Heart right ventricle (tissue), 16 donors: ENCODE measurements around the gene NIFK. TPM values are rescaled to one million over a fixed set of nuclear protein-coding genes. Genes with fewer than 3 reads are reported as not detected.

ENCODE experiments used
- ATAC-seq, 8 donors: fragments of 200-7000 bp; cut with Tn5 transposase; one replicate each; pipeline ENCODE4 v1.9.1; 2020; ENCODE audit warnings: mild to moderate bottlenecking in 8 of 8, moderate library complexity in 8 of 8, moderate number of reproducible peaks in 1 of 8
- DNase-seq, 2 donors: peaks; one replicate each; pipeline ENCODE4 v3.0.0-alpha.2; 2020
- H3K27ac ChIP-seq, 10 donors: fragments of 200-600 bp; sonication (generic) in 2 of 10; one replicate each; pipeline versions ENCODE4 v1.5.0 to v1.8.0; 2020 to 2022; ENCODE audit warnings: mild to moderate bottlenecking in 3 of 10
- H3K27me3 ChIP-seq, 7 donors: fragments of 200-600 bp; one replicate each; pipeline ENCODE4 v1.8.0; 2021 to 2022; ENCODE audit warnings: mild to moderate bottlenecking in 2 of 7
- H3K36me3 ChIP-seq, 9 donors: fragments of 200-600 bp; sonication (generic) in 1 of 9; one replicate each; pipeline versions ENCODE4 v1.5.0 to v1.8.0; 2020 to 2022; ENCODE audit warnings: mild to moderate bottlenecking in 2 of 9
- H3K4me1 ChIP-seq, 9 donors: fragments of 200-600 bp; sonication (generic) in 1 of 9; one replicate each; pipeline versions ENCODE4 v1.5.0 to v1.8.0; 2020 to 2022; ENCODE audit warnings: mild to moderate bottlenecking in 4 of 9
- H3K4me3 ChIP-seq, 10 donors: fragments of 200-600 bp; sonication (generic) in 2 of 10; one replicate each; pipeline versions ENCODE4 v1.5.0 to v1.8.0; 2020 to 2022; ENCODE audit warnings: mild to moderate bottlenecking in 7 of 10, moderate library complexity in 2 of 10
- H3K9me3 ChIP-seq, 11 donors: fragments of 200-600 bp in 10 of 11; sonication (generic) in 2 of 11; one replicate each; pipeline versions ENCODE4 v1.5.0 to v1.8.0; 2013 to 2022; ENCODE audit warnings: mild to moderate bottlenecking in 2 of 11, control low read depth in 1 of 11, moderate library complexity in 1 of 11
- WGBS, 2 donors: extraction: QIAGEN DNeasy Blood & Tissue Kit; methylation state at CpG; one replicate each; pipeline ENCODE4 v1.1.7; 2013; ENCODE audit warnings: inconsistent platforms in 1 of 2; 5-methylcytosine and 5-hydroxymethylcytosine counted together
- intact Hi-C, 10 donors: fragments of 100-400 bp; cut with DNase I; formaldehyde crosslinking; loops; one replicate each; pipeline versions ENCODE4 v1.11.1 to v1.14.2; 2022
- polyA plus RNA-seq, 2 donors: library from polyadenylated mRNA; stranded (reverse); fragments of 200-250 nt; gene quantifications; one replicate each; pipeline ENCODE4 v1.2.3, GENCODE V29; 2013
- total RNA-seq, 10 donors: library from RNA; stranded (reverse); fragmentation: NEBNext Ultra II Directional in 3 of 10; extraction: Animal tissue kit (Norgen Biotek cat#: 25700) in 3 of 10; gene quantifications; one replicate each; pipeline versions ENCODE4 v1.2.1 to v1.2.4, GENCODE V29; 2021 to 2023
- TF ChIP-seq, protein P1 (sequence below), 9 donors: fragments of 200-600 bp; sonication (generic) in 2 of 9; IDR thresholded peaks; one replicate each; pipeline versions ENCODE4 v1.5.0 to v1.8.0; 2021 to 2022; ENCODE audit warnings: antibody characterized with exemption in 9 of 9, mild to moderate bottlenecking in 5 of 9, moderate library complexity in 1 of 9
- donor health status: Arrhythmogenic right ventricular cardiomyopathy.
- donor health status: ischemic (EF 13 %, LVEDD 7.1; RV severe dilation, severe dysfunction).
- donor health status: healthy with polysubstance abuse.
- donor health status: DM: no; HTN: yes; CAD: no.
- donor health status: DM: no; HTN: no; CAD: no.
- donor health status: ischemic (EF 25% LVEDD 6.9; RV normal size, moderate dysfunction).
- donor health status: ischemic (EF 25% LVEDD 5.7; RV mildly dilated, moderate dysfunction).
- donor health status: healthy.
- donor health status: DM: yes; HTN: yes; CAD: no.
- donor health status: Ischemic cardiomyopathy.
- donor health status: ischemic (EF 35%, LVEDD 5.7; RV mildly dilated, moderate dysfunction).
- donor health status: nonischemic (EF 11% LVEDD 7.7; RV severe dilation, severe dysfunction).
- donor health status: DM: yes; HTN: yes; CAD: no.
- donor health status: PGD.
- donor health status: ischemic (EF 29% LVEDD 5.4; RV normal size, mild dysfunction).
- donor health status: nonischemic (EF 23%, LVEDD 6.1; RV moderate dilation, normal function).

Gene NIFK
- total and polyA plus RNA-seq, 12 donors, result 20.8 to 37.6 (median 26.6) TPM

DNA sequence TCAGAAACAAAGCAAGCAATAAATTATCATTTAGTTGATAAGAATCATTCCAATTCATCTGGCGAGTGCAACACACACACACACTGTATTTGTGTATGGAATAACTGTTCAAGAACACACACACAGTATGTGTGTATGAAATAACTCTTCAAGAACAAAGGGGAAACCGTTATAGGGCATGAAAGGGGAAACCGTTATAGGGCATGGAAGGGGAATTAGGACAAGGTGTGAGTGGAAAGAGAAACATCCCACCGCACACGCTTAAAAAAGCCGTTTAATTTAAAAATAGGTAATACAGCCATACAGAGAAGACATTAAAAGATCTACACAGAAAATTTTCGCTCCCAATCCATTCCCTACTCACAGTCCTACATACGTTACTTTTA, 18.2 kb upstream of the NIFK start:
- intact Hi-C loops, result loop anchor here in 1 of 10 donors (2.0 kb wide), 1 partner anchor 18 kb away; the partner anchor contains the start of gene NIFK
- H3K4me3 ChIP-seq, result peak overlapping the region; percentile 30 to 95 (median 90)
- DNase-seq, result no peak
- peaks cover 5 to 32% (median 28%) of the 10 kb centered on the region in 9 donors for H3K4me1 ChIP-seq
- H3K27ac ChIP-seq, result peak overlapping the region in 9 of 10 donors; percentile 10 to 84 (median 75)
- TF ChIP-seq, protein P1, sequence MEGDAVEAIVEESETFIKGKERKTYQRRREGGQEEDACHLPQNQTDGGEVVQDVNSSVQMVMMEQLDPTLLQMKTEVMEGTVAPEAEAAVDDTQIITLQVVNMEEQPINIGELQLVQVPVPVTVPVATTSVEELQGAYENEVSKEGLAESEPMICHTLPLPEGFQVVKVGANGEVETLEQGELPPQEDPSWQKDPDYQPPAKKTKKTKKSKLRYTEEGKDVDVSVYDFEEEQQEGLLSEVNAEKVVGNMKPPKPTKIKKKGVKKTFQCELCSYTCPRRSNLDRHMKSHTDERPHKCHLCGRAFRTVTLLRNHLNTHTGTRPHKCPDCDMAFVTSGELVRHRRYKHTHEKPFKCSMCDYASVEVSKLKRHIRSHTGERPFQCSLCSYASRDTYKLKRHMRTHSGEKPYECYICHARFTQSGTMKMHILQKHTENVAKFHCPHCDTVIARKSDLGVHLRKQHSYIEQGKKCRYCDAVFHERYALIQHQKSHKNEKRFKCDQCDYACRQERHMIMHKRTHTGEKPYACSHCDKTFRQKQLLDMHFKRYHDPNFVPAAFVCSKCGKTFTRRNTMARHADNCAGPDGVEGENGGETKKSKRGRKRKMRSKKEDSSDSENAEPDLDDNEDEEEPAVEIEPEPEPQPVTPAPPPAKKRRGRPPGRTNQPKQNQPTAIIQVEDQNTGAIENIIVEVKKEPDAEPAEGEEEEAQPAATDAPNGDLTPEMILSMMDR (IDR thresholded peaks at IDR 0.05), result no peak
- no peaks in the 10 kb centered on the region for H3K9me3 ChIP-seq
- H3K27me3 ChIP-seq, result no peaks in the 10 kb centered on the region
- peaks cover 0 to 28% (median 0%) of the 10 kb centered on the region in 9 donors for H3K36me3 ChIP-seq
- WGBS, 2 donors, result 2 to 3% methylated on average over 8 of the region's 8 CpGs
- peak in 3 of 8 donors; percentile 6 to 15 (median 6) for ATAC-seq

DNA sequence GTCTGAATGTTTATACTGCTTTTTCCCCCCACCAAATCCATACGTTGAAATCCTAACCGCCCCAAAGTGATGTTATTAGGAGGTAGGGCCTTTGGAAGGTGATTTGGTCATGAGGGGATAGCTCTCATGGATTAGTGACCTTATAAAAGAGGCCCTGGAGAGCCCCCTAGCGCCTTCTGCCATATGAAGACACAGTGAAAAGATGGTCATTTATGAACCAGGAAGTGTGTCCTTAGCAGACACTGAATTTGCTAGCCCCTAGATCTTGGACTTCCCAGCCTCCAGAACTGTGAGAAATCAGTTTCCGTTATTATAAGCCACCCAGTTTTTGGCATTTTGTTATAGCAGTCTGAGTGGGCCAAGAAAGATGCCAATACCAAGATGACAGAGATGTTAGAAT, 11.5 kb upstream of the NIFK start:
- WGBS, 2 donors, result 59 to 61% methylated on average over 4 of the region's 4 CpGs
- ATAC-seq (peak in 1 of 8 donors; percentile 44), DNase-seq (no peak)
- Histone ChIP-seq H3K4me1 (no peaks in the 10 kb centered on the region), H3K36me3 (no peaks in the 10 kb centered on the region), H3K27me3 (no peaks in the 10 kb centered on the region), H3K9me3 (no peaks in the 10 kb centered on the region), H3K27ac (no peak overlapping the region), H3K4me3 (no peak overlapping the region)
- TF ChIP-seq, protein P1 (IDR thresholded peaks at IDR 0.05), result peak in 6 of 9 donors; percentile 5 to 36 (median 26)
- intact Hi-C loops, result no loop called here

DNA sequence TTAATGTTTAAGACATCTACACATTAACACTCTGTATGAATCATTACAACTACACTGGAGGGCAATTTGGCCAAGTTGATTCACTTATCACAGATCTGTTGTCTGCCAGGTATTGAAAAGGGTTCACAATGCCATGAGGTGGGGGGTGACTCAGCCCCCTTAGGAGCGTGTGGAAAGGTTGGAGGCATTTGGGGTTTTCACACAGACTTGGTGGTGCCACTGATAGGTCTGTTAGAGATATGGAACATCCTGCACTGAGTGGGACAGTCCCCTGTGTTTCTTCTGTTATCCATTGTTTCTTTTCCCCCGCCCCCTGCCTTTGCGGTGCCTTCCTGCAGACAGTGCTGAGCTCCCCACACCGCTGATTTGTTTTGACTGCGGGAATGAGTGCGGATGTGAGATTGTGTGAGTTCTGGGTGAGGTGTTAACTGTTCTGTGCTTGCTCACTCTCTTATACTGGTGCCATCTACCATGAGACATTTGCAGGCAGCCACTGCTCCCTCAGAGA, 9.4 kb upstream of the NIFK start:
- Histone ChIP-seq H3K4me3 (no peak overlapping the region), H3K36me3 (no peaks in the 10 kb centered on the region), H3K27ac (no peak overlapping the region), H3K4me1 (no peaks in the 10 kb centered on the region), H3K9me3 (no peaks in the 10 kb centered on the region), H3K27me3 (no peaks in the 10 kb centered on the region)
- intact Hi-C loops, result no loop called here
- 37 to 39% methylated on average over 6 of the region's 6 CpGs for WGBS, 2 donors
- TF ChIP-seq, protein P1 (IDR thresholded peaks at IDR 0.05), result no peak
- DNase-seq (no peak), ATAC-seq (no peak)

DNA sequence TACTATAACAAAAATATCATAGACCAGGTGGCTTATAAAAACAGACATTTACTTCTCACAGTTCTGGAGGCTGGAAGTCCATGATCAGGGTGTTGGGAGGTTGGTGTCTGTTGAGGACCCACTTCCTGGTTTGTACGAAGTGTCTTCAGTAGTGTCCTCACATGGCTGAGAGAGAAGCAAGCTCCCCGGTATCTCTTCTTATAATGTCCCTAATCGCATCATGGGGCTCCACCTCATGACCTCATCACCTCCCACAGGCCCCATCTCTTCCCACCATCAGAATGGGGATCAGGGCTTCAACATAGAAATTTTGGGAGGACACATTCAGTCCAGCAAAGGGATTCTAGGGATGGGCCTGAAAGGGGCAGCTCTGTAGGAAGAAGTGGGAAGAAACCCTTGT, 4.8 kb upstream of the NIFK start:
- no peak overlapping the region for H3K4me3 ChIP-seq
- WGBS, 2 donors, result 89 to 97% methylated on average over 3 of the region's 3 CpGs
- no peak overlapping the region for H3K27ac ChIP-seq
- intact Hi-C loops, result no loop called here
- ATAC-seq (no peak), DNase-seq (no peak)
- H3K27me3 ChIP-seq, result no peaks in the 10 kb centered on the region
- H3K4me1 ChIP-seq, result peaks cover 0 to 7% (median 5%) of the 10 kb centered on the region in 9 donors
- H3K36me3 ChIP-seq, result no peaks in the 10 kb centered on the region
- no peaks in the 10 kb centered on the region for H3K9me3 ChIP-seq
- TF ChIP-seq, protein P1 (IDR thresholded peaks at IDR 0.05), result no peak
